ENCODE measurements around the gene PCK2. TPM values are rescaled to one million over a fixed set of nuclear protein-coding genes. Genes with fewer than 3 reads are reported as not detected.

Gene PCK2
- total RNA-seq, 1 donor from 2014 or later, result 18.7 TPM

DNA sequence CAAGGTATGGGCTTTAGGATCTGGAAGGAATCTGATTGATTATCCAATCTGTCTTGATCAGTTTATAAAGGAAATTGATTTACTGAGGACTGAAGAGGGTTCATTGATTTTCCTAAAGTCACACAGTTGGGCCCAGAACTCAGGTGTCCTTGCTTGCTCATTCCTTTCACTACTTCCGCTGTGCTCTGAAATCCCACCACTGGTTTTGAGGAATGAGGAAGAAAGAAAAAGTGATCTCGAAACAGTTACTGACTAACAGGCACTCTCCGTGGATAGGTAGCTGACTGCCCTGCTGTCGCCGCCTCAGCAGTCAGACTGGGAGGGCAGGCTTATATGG, 36.2 kb downstream of the PCK2 start, which contains the start of gene FITM1:
TSS of gene FITM1 (plus strand) at position 280 of the 337 bp plus-strand sequence. CDS start 905 bp downstream, outside the sequence.
- no peaks in the 10 kb centered on the region for H3K9me3 ChIP-seq
- no peak for DNase-seq (ENCODE audit: extremely low spot score in 2 of 2)
- H3K4me3 ChIP-seq, result no peak within 1 kb of the TSS
- H3K27ac ChIP-seq, result no peak within 1 kb of the TSS
- intact Hi-C loops (cut with DNase I), result no loop called here
- no peak for TF ChIP-seq POLR2A (IDR thresholded peaks at IDR 0.05)
- TF ChIP-seq POLR2AphosphoS5 (IDR thresholded peaks at IDR 0.05; ENCODE audit: insufficient read depth in 1 of 2, low read depth in 1 of 2), result no peak
- TF ChIP-seq, protein P1, sequence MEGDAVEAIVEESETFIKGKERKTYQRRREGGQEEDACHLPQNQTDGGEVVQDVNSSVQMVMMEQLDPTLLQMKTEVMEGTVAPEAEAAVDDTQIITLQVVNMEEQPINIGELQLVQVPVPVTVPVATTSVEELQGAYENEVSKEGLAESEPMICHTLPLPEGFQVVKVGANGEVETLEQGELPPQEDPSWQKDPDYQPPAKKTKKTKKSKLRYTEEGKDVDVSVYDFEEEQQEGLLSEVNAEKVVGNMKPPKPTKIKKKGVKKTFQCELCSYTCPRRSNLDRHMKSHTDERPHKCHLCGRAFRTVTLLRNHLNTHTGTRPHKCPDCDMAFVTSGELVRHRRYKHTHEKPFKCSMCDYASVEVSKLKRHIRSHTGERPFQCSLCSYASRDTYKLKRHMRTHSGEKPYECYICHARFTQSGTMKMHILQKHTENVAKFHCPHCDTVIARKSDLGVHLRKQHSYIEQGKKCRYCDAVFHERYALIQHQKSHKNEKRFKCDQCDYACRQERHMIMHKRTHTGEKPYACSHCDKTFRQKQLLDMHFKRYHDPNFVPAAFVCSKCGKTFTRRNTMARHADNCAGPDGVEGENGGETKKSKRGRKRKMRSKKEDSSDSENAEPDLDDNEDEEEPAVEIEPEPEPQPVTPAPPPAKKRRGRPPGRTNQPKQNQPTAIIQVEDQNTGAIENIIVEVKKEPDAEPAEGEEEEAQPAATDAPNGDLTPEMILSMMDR (IDR thresholded peaks at IDR 0.05), result no peak
- no peaks in the 10 kb centered on the region for H3K36me3 ChIP-seq
- no peaks in the 10 kb centered on the region for H3K27me3 ChIP-seq
- H3K4me1 ChIP-seq, result peaks cover 1% of the 10 kb centered on the region

DNA sequence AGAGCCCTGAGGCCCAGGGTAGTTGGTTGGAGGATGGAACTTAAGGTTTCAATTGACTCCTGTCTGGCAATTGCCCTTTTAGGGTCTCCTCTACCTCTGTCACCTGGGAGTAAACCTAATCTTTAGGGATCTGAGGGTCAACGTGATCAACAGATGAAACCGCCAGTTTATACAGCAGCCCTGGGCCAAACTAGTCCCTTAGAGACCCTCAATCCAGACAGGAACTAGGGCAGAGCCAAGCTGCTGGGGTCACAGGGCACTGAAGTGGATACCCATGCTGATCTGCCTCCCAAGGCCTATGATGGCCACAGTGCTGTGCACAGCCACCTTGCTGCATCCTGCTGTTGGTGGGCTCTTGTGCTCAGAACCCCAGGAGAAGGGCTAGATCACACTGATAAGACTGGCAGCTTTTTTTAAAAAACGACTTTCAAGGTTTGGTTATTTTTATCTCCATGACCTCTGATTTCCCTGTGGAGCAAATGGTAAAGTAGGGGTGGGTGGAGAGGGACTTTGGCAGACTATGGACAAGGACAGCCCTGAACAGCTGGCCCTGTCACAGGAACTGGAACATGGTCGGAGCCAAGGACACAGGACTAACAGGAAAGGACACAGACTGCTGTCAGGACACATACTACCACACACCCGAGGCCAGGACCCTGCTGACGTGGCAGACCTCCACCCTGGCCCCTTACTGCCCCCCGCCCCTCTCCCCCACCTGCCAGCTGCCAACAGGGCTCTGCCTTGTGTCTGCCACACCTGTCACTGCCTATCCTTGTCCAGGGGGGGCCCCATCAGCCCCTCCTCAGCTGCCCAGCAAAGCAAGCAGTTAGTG, 36.8 kb downstream of the PCK2 start:
- Histone ChIP-seq H3K4me3 (no peak overlapping the region), H3K9me3 (no peaks in the 10 kb centered on the region), H3K27ac (no peak overlapping the region)

DNA sequence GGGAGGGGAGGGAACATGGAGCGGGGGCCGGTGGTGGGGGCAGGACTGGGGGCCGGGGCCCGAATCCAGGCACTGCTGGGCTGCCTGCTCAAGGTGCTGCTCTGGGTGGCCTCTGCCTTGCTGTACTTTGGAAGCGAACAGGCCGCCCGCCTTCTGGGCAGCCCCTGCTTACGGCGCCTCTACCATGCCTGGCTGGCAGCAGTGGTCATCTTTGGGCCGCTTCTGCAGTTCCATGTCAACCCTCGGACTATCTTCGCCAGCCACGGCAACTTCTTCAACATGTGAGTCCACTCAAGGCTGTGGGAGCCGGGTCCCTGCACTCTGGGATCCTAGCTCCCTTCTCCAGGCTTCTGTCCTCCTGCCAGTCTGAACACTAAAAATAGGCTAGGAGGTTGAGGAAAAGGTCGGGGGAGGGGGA, 37.4 kb downstream of the PCK2 start:
- intact Hi-C loops (cut with DNase I), result no loop called here
- H3K27ac ChIP-seq, result no peak overlapping the region

More for the DNA sequence above, 36.8 kb downstream of the PCK2 start:
- Histone ChIP-seq H3K4me1 (peaks cover 4% of the 10 kb centered on the region), H3K36me3 (no peaks in the 10 kb centered on the region), H3K27me3 (no peaks in the 10 kb centered on the region)
- DNase-seq (ENCODE audit: extremely low spot score in 2 of 2), result peak in 1 of 2 donors; percentile 74
- intact Hi-C loops (cut with DNase I), result no loop called here
- TF ChIP-seq, protein P1 (IDR thresholded peaks at IDR 0.05), result no peak
- TF ChIP-seq POLR2AphosphoS5 (IDR thresholded peaks at IDR 0.05; ENCODE audit: insufficient read depth in 1 of 2, low read depth in 1 of 2) (no peak), POLR2A (IDR thresholded peaks at IDR 0.05) (no peak)

GRCh38 chr14:24132061-24132685, 38.1 kb downstream of the PCK2 start:
- H3K4me3 ChIP-seq, result no peak overlapping the region
- H3K4me1 ChIP-seq, result peaks cover 13% of the 10 kb centered on the region
- intact Hi-C loops (cut with DNase I), result no loop called here
- no peak for DNase-seq (ENCODE audit: extremely low spot score in 2 of 2)
- H3K27ac ChIP-seq, result no peak overlapping the region
- no peaks in the 10 kb centered on the region for H3K9me3 ChIP-seq
- no peaks in the 10 kb centered on the region for H3K27me3 ChIP-seq
- H3K36me3 ChIP-seq, result no peaks in the 10 kb centered on the region
- TF ChIP-seq POLR2AphosphoS5 (IDR thresholded peaks at IDR 0.05; ENCODE audit: insufficient read depth in 1 of 2, low read depth in 1 of 2) (no peak), POLR2A (IDR thresholded peaks at IDR 0.05) (no peak)
- TF ChIP-seq, protein P1 (IDR thresholded peaks at IDR 0.05), result no peak

More for the DNA sequence above, 37.4 kb downstream of the PCK2 start:
- TF ChIP-seq POLR2A (IDR thresholded peaks at IDR 0.05), result no peak
- no peak for TF ChIP-seq POLR2AphosphoS5 (IDR thresholded peaks at IDR 0.05; ENCODE audit: insufficient read depth in 1 of 2, low read depth in 1 of 2)
- TF ChIP-seq, protein P1 (IDR thresholded peaks at IDR 0.05), result no peak
- Histone ChIP-seq H3K9me3 (no peaks in the 10 kb centered on the region), H3K4me3 (no peak overlapping the region), H3K27me3 (no peaks in the 10 kb centered on the region), H3K36me3 (no peaks in the 10 kb centered on the region), H3K4me1 (peaks cover 6% of the 10 kb centered on the region)
- peak in 1 of 2 donors; percentile 58 for DNase-seq (ENCODE audit: extremely low spot score in 2 of 2)

Data from vagina (tissue), 2 donors.